HepG2 (cell line): ENCODE measurements around the gene PRMT7. TPM values are rescaled to one million over a fixed set of nuclear protein-coding genes. Genes with fewer than 3 reads are reported as not detected.

Experiments
- ATF5 ChIP-seq: sonication (generic); formaldehyde crosslinking; IDR thresholded peaks from 2 replicates; pipeline ENCODE4 v1.4.0; 2020; ENCODE audit warnings: mild to moderate bottlenecking, low read depth, missing genetic modification reagents
- FOXC1 ChIP-seq: sonication (generic); formaldehyde crosslinking; IDR thresholded peaks from 2 replicates; pipeline ENCODE4 v1.8.0; 2022; ENCODE audit warnings: mild to moderate bottlenecking, missing genetic modification reagents, borderline replicate concordance
- GLMP ChIP-seq: sonication (generic); formaldehyde crosslinking; IDR thresholded peaks from 2 replicates; pipeline ENCODE4 v1.9.0; 2021; ENCODE audit warnings: missing genetic modification reagents, mild to moderate bottlenecking, borderline replicate concordance
- JARID2 ChIP-seq: sonication (generic); formaldehyde crosslinking; IDR thresholded peaks from 2 replicates; pipeline ENCODE4 v1.8.1; 2023; ENCODE audit warnings: missing genetic modification reagents, inconsistent platforms; ENCODE audit not compliant: insufficient replicate concordance
- MAFK ChIP-seq, 2 experiments: IDR thresholded peaks in 1 of 2; conservative IDR thresholded peaks in 1 of 2; 2 replicates each; pipeline ENCODE4 v1.6.1; 2011; ENCODE audit warnings: improper control_type of control experiment in 2 of 2, low read length in 2 of 2
- MXD1 ChIP-seq: sonication (generic); formaldehyde crosslinking; IDR thresholded peaks from 2 replicates; pipeline ENCODE4 v1.4.0; 2020; ENCODE audit warnings: mild to moderate bottlenecking, missing genetic modification reagents
- NFIC ChIP-seq: IDR thresholded peaks from 2 replicates; pipeline ENCODE4 v1.6.1; 2012; ENCODE audit warnings: mild to moderate bottlenecking, low read length, inconsistent platforms
- NRL ChIP-seq: sonication (generic); formaldehyde crosslinking; IDR thresholded peaks from 2 replicates; pipeline ENCODE4 v1.5.0; 2020; ENCODE audit warnings: missing genetic modification reagents, mild to moderate bottlenecking, moderate library complexity, borderline replicate concordance
- PBX2 ChIP-seq: IDR thresholded peaks from 2 replicates; pipeline ENCODE4 v1.6.1; 2016; ENCODE audit warnings: control low read depth
- POLR2AphosphoS5 ChIP-seq: IDR thresholded peaks from 2 replicates; pipeline ENCODE4 v1.6.1; 2012; ENCODE audit warnings: low read depth, low read length
- PRDM15 ChIP-seq: sonication (generic); formaldehyde crosslinking; IDR thresholded peaks from 2 replicates; pipeline ENCODE4 v1.4.0; 2020; ENCODE audit warnings: missing genetic modification reagents
- ZFP41 ChIP-seq: sonication (generic); formaldehyde crosslinking; IDR thresholded peaks from 2 replicates; pipeline ENCODE4 v1.4.0; 2020; ENCODE audit warnings: mild to moderate bottlenecking, missing genetic modification reagents, borderline replicate concordance
- ZFP91 ChIP-seq: sonication (generic); formaldehyde crosslinking; IDR thresholded peaks from 2 replicates; pipeline ENCODE4 v1.9.0; 2022; ENCODE audit warnings: missing genetic modification reagents, mild to moderate bottlenecking, borderline replicate concordance
- ZFYVE20 ChIP-seq: sonication (generic); formaldehyde crosslinking; IDR thresholded peaks from 2 replicates; pipeline ENCODE4 v1.8.0; 2023; ENCODE audit warnings: low read depth, mild to moderate bottlenecking, moderate library complexity, missing genetic modification reagents, borderline replicate concordance
- ZMYM3 ChIP-seq: sonication (generic); formaldehyde crosslinking; IDR thresholded peaks from 2 replicates; pipeline ENCODE4 v1.5.1; 2020; ENCODE audit warnings: mild to moderate bottlenecking, missing genetic modification reagents
- ZNF431 ChIP-seq: sonication (generic); formaldehyde crosslinking; IDR thresholded peaks from 2 replicates; pipeline ENCODE4 v1.9.0; 2022; ENCODE audit warnings: missing genetic modification reagents, low read depth, mild to moderate bottlenecking, borderline replicate concordance
- ZNF530 ChIP-seq: sonication (generic); formaldehyde crosslinking; IDR thresholded peaks from 2 replicates; pipeline ENCODE4 v1.5.0; 2020; ENCODE audit warnings: low read depth, mild to moderate bottlenecking, missing genetic modification reagents
- ZNF672 ChIP-seq: sonication (generic); formaldehyde crosslinking; IDR thresholded peaks from 2 replicates; pipeline ENCODE4 v1.8.1; 2022; ENCODE audit warnings: missing genetic modification reagents
- ZNF724P ChIP-seq: sonication (generic); formaldehyde crosslinking; IDR thresholded peaks from 2 replicates; pipeline ENCODE4 v1.8.0; 2022; ENCODE audit warnings: missing genetic modification reagents, borderline replicate concordance
- polyA plus RNA-seq, 8 experiments: library from polyadenylated mRNA; depleted of rRNA in 3 of 8; stranded (reverse) in 7 of 8; unstranded in 1 of 8; fragments of >200 nt; fragmentation: Illumina TruSeq in 4 of 8; extraction: Trizol in 4 of 8; gene quantifications; 2 replicates each; pipeline versions ENCODE4 v1.2.1 to v1.2.3, GENCODE V29; 2011 to 2016; ENCODE audit warnings: low read depth in 4 of 8, missing spikeins in 1 of 8, mixed read lengths in 1 of 8; ENCODE audit not compliant: insufficient read depth in 1 of 8
- total RNA-seq, 5 experiments: library from RNA; depleted of rRNA; stranded (reverse); fragments of >200 nt; fragmentation: Illumina TruSeq; extraction: Trizol; gene quantifications; 2 replicates each; pipeline ENCODE4 v1.2.3, GENCODE V29; 2016; ENCODE audit warnings: low read depth in 1 of 5

PRMT7 gene
- total and polyA plus RNA-seq, 2 of the 13 experiments (the other 11 are each of a cell fraction or from before 2014, with no cell fraction given), result 47.5 to 55.0 TPM

GRCh38 chr16:68281368-68282063, 29.3 kb upstream of the PRMT7 start (continued):
- no peak for TF ChIP-seq ZNF724P (CRISPR knock-in tag)
- TF ChIP-seq ATF5, result no peak
- TF ChIP-seq NFIC, result peak; percentile 86
- TF ChIP-seq ZFP41 (CRISPR knock-in tag), result no peak; the same call in 1 of the 2 replicates
- no peak for TF ChIP-seq ZNF431 (CRISPR knock-in tag)
- TF ChIP-seq NRL, result no peak
- TF ChIP-seq POLR2AphosphoS5, result no peak
- TF ChIP-seq FOXC1 (CRISPR knock-in tag), result 0 out of 2 replicates have a peak, but pooled peaks have one; percentile 45
- no peak for TF ChIP-seq ZFYVE20 (CRISPR knock-in tag)
- TF ChIP-seq MAFK (conservative IDR thresholded peaks at IDR 0.05 in 1 of 2, IDR thresholded peaks at IDR 0.05 in 1 of 2; ENCODE audit: low read length in 2 of 2), result peak; percentile 91 to 97
- TF ChIP-seq ZNF672 (CRISPR knock-in tag), result no peak
- TF ChIP-seq PBX2 (CRISPR knock-in tag), result no peak; the same call in 1 of the 2 replicates
- peak; percentile 89 for TF ChIP-seq ZMYM3 (CRISPR knock-in tag)
- TF ChIP-seq PRDM15, result peak; percentile 39; the same call in 1 of the 2 replicates
- peak; percentile 57; the same call in 1 of the 2 replicates for TF ChIP-seq ZFP91
- no peak for TF ChIP-seq GLMP (CRISPR knock-in tag)
- no peak for TF ChIP-seq ZNF530 (CRISPR knock-in tag)
- TF ChIP-seq JARID2 (CRISPR knock-in tag), result peak; percentile 41
- no peak for TF ChIP-seq MXD1 (CRISPR knock-in tag)
